HepG2 (cell line): Measurements from ENCODE around the gene RNASE7. TPM values are rescaled to one million over a fixed set of nuclear protein-coding genes. Genes with fewer than 3 reads are reported as not detected.

Experiments
- AGO1 ChIP-seq: fragments of 200-400 bp; formaldehyde crosslinking; IDR thresholded peaks from 2 replicates; pipeline ENCODE4 v1.6.1; 2017; ENCODE audit warnings: mild to moderate bottlenecking, low read depth, low read length, moderate library complexity; ENCODE audit not compliant: poor library complexity, severe bottlenecking
- DPF2 ChIP-seq: sonication (generic); formaldehyde crosslinking; IDR thresholded peaks from 2 replicates; pipeline ENCODE4 v1.4.0; 2020; ENCODE audit warnings: mild to moderate bottlenecking, low read depth, missing genetic modification reagents, borderline replicate concordance
- ETV6 ChIP-seq: sonication (generic); formaldehyde crosslinking; conservative IDR thresholded peaks from 2 replicates; pipeline ENCODE4 v1.4.0; 2020; ENCODE audit warnings: missing genetic modification reagents
- GTF3A ChIP-seq: sonication (generic); formaldehyde crosslinking; conservative IDR thresholded peaks from 2 replicates; pipeline ENCODE4 v1.4.0; 2020; ENCODE audit warnings: mild to moderate bottlenecking, missing genetic modification reagents
- JUNB ChIP-seq: sonication (generic); formaldehyde crosslinking; IDR thresholded peaks from 2 replicates; pipeline ENCODE4 v1.8.0; 2022; ENCODE audit warnings: missing genetic modification reagents, mild to moderate bottlenecking, borderline replicate concordance
- NFKBIZ ChIP-seq: IDR thresholded peaks from 2 replicates; pipeline ENCODE4 v1.6.1; 2018; ENCODE audit warnings: missing genetic modification reagents, missing compliant biosample characterization
- ZFP37 ChIP-seq: sonication (generic); formaldehyde crosslinking; IDR thresholded peaks from 2 replicates; pipeline ENCODE4 v1.4.0; 2020; ENCODE audit warnings: missing genetic modification reagents, borderline replicate concordance
- ZNF30 ChIP-seq: sonication (generic); formaldehyde crosslinking; IDR thresholded peaks from 2 replicates; pipeline ENCODE4 v1.5.0; 2020; ENCODE audit warnings: mild to moderate bottlenecking, missing genetic modification reagents
- ZNF607 ChIP-seq: sonication (generic); formaldehyde crosslinking; IDR thresholded peaks from 2 replicates; pipeline ENCODE4 v1.5.1; 2020; ENCODE audit warnings: missing genetic modification reagents, mild to moderate bottlenecking, borderline replicate concordance
- polyA plus RNA-seq, 8 experiments: library from polyadenylated mRNA; depleted of rRNA in 3 of 8; stranded (reverse) in 7 of 8; unstranded in 1 of 8; fragments of >200 nt; fragmentation: Illumina TruSeq in 4 of 8; extraction: Trizol in 4 of 8; gene quantifications; 2 replicates each; pipeline versions ENCODE4 v1.2.1 to v1.2.3, GENCODE V29; 2011 to 2016; ENCODE audit warnings: low read depth in 4 of 8, missing spikeins in 1 of 8, mixed read lengths in 1 of 8; ENCODE audit not compliant: insufficient read depth in 1 of 8
- total RNA-seq, 5 experiments: library from RNA; depleted of rRNA; stranded (reverse); fragments of >200 nt; fragmentation: Illumina TruSeq; extraction: Trizol; gene quantifications; 2 replicates each; pipeline ENCODE4 v1.2.3, GENCODE V29; 2016; ENCODE audit warnings: low read depth in 1 of 5
- TF ChIP-seq, protein P1 (sequence below): sonication (generic); formaldehyde crosslinking; IDR thresholded peaks from 2 replicates; pipeline ENCODE4 v1.5.1; 2020; ENCODE audit warnings: mild to moderate bottlenecking, missing genetic modification reagents, borderline replicate concordance
- TF ChIP-seq, protein P2 (sequence below): sonication (generic); formaldehyde crosslinking; IDR thresholded peaks from 2 replicates; pipeline ENCODE4 v1.8.0; 2022; ENCODE audit warnings: low read depth, missing genetic modification reagents
- TF ChIP-seq, protein P3 (sequence below): sonication (generic); formaldehyde crosslinking; IDR thresholded peaks from 2 replicates; pipeline ENCODE4 v1.4.0; 2020; ENCODE audit warnings: missing genetic modification reagents
- TF ChIP-seq, protein P4 (sequence below): sonication (generic); formaldehyde crosslinking; conservative IDR thresholded peaks from 2 replicates; pipeline ENCODE4 v1.5.0; 2020; ENCODE audit warnings: missing genetic modification reagents
- TF ChIP-seq, protein P5 (sequence below): sonication (generic); formaldehyde crosslinking; IDR thresholded peaks from 2 replicates; pipeline ENCODE4 v1.5.0; 2020; ENCODE audit warnings: mild to moderate bottlenecking, missing genetic modification reagents, borderline replicate concordance

The RNASE7 gene
- total and polyA plus RNA-seq, 2 of the 13 experiments (the other 11 are each of a cell fraction or from before 2014, with no cell fraction given): 0.04 TPM; not detected in 1

DNA sequence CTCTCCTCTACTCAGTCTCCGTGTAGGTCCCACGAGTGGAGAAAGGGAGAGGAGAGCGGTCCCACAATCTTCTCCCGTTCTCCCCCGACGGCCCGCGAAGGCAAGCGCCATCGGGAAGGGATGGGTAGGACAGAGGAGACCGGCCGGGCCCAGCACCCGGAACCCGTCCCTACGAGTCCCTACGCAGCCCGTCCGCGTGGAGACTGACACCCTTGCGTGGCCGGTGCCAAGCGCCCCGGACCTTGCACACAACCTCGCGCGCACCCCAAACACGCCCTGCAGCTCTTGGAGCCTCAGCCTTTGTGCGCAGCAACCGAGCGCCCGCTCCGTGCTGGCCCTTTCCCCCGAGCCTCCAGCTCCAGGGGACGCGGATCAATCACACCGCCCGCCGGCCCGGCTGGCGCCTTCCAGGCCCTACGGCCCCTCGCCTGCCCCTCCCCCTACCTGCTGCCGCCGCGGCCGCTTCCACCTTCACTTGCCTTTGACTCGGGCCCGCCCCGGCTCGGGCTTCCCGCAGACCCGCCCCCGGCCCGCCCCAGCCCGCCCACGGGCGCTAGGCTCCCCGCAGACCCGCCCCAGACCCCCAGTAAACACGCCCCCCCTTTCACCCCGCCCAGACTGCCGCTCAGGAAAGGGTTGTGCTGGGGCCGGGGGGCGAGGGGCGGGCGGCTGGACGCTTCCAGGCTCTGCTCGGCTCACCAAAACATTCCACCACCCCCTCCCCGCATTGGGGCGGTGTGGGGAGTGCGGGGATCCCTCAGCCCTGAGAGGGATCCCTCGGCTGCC is 17.4 kb upstream of the RNASE7 start, which contains the start of gene NDRG2 (continued):
- TF ChIP-seq, protein P1, sequence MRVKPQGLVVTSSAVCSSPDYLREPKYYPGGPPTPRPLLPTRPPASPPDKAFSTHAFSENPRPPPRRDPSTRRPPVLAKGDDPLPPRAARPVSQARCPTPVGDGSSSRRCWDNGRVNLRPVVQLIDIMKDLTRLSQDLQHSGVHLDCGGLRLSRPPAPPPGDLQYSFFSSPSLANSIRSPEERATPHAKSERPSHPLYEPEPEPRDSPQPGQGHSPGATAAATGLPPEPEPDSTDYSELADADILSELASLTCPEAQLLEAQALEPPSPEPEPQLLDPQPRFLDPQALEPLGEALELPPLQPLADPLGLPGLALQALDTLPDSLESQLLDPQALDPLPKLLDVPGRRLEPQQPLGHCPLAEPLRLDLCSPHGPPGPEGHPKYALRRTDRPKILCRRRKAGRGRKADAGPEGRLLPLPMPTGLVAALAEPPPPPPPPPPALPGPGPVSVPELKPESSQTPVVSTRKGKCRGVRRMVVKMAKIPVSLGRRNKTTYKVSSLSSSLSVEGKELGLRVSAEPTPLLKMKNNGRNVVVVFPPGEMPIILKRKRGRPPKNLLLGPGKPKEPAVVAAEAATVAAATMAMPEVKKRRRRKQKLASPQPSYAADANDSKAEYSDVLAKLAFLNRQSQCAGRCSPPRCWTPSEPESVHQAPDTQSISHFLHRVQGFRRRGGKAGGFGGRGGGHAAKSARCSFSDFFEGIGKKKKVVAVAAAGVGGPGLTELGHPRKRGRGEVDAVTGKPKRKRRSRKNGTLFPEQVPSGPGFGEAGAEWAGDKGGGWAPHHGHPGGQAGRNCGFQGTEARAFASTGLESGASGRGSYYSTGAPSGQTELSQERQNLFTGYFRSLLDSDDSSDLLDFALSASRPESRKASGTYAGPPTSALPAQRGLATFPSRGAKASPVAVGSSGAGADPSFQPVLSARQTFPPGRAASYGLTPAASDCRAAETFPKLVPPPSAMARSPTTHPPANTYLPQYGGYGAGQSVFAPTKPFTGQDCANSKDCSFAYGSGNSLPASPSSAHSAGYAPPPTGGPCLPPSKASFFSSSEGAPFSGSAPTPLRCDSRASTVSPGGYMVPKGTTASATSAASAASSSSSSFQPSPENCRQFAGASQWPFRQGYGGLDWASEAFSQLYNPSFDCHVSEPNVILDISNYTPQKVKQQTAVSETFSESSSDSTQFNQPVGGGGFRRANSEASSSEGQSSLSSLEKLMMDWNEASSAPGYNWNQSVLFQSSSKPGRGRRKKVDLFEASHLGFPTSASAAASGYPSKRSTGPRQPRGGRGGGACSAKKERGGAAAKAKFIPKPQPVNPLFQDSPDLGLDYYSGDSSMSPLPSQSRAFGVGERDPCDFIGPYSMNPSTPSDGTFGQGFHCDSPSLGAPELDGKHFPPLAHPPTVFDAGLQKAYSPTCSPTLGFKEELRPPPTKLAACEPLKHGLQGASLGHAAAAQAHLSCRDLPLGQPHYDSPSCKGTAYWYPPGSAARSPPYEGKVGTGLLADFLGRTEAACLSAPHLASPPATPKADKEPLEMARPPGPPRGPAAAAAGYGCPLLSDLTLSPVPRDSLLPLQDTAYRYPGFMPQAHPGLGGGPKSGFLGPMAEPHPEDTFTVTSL (CRISPR knock-in tag): no peak
- TF ChIP-seq, protein P2, sequence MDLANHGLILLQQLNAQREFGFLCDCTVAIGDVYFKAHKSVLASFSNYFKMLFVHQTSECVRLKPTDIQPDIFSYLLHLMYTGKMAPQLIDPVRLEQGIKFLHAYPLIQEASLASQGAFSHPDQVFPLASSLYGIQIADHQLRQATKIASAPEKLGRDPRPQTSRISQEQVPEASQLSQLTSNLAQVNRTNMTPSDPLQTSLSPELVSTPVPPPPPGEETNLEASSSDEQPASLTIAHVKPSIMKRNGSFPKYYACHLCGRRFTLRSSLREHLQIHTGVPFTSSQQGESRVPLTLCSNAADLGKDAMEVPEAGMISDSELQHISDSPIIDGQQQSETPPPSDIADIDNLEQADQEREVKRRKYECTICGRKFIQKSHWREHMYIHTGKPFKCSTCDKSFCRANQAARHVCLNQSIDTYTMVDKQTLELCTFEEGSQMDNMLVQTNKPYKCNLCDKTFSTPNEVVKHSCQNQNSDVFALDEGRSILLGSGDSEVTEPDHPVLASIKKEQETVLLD: 0 out of 2 replicates have a peak, but pooled peaks have one; percentile 32
- TF ChIP-seq, protein P3, sequence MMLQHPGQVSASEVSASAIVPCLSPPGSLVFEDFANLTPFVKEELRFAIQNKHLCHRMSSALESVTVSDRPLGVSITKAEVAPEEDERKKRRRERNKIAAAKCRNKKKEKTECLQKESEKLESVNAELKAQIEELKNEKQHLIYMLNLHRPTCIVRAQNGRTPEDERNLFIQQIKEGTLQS (CRISPR knock-in tag): 0 out of 2 replicates have a peak, but pooled peaks have one; percentile 47
- TF ChIP-seq, protein P4, sequence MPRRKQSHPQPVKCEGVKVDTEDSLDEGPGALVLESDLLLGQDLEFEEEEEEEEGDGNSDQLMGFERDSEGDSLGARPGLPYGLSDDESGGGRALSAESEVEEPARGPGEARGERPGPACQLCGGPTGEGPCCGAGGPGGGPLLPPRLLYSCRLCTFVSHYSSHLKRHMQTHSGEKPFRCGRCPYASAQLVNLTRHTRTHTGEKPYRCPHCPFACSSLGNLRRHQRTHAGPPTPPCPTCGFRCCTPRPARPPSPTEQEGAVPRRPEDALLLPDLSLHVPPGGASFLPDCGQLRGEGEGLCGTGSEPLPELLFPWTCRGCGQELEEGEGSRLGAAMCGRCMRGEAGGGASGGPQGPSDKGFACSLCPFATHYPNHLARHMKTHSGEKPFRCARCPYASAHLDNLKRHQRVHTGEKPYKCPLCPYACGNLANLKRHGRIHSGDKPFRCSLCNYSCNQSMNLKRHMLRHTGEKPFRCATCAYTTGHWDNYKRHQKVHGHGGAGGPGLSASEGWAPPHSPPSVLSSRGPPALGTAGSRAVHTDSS: 0 out of 2 replicates have a peak, but pooled peaks have one; percentile 86
- no peak for TF ChIP-seq ZFP37 (CRISPR knock-in tag)
- TF ChIP-seq DPF2 (CRISPR knock-in tag): no peak
- TF ChIP-seq JUNB (CRISPR knock-in tag): no peak
- 0 out of 2 replicates have a peak, but pooled peaks have one; percentile 35 for TF ChIP-seq NFKBIZ
- TF ChIP-seq, protein P5, sequence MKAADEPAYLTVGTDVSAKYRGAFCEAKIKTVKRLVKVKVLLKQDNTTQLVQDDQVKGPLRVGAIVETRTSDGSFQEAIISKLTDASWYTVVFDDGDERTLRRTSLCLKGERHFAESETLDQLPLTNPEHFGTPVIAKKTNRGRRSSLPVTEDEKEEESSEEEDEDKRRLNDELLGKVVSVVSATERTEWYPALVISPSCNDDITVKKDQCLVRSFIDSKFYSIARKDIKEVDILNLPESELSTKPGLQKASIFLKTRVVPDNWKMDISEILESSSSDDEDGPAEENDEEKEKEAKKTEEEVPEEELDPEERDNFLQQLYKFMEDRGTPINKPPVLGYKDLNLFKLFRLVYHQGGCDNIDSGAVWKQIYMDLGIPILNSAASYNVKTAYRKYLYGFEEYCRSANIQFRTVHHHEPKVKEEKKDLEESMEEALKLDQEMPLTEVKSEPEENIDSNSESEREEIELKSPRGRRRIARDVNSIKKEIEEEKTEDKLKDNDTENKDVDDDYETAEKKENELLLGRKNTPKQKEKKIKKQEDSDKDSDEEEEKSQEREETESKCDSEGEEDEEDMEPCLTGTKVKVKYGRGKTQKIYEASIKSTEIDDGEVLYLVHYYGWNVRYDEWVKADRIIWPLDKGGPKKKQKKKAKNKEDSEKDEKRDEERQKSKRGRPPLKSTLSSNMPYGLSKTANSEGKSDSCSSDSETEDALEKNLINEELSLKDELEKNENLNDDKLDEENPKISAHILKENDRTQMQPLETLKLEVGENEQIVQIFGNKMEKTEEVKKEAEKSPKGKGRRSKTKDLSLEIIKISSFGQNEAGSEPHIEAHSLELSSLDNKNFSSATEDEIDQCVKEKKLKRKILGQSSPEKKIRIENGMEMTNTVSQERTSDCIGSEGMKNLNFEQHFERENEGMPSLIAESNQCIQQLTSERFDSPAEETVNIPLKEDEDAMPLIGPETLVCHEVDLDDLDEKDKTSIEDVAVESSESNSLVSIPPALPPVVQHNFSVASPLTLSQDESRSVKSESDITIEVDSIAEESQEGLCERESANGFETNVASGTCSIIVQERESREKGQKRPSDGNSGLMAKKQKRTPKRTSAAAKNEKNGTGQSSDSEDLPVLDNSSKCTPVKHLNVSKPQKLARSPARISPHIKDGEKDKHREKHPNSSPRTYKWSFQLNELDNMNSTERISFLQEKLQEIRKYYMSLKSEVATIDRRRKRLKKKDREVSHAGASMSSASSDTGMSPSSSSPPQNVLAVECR: peak; percentile 80
- TF ChIP-seq ETV6: peak; percentile 14; the same call in 1 of the 2 replicates
- TF ChIP-seq ZNF30 (CRISPR knock-in tag): no peak
- no peak for TF ChIP-seq GTF3A (CRISPR knock-in tag)
- TF ChIP-seq AGO1: no peak
- no peak; the same call in 1 of the 2 replicates for TF ChIP-seq ZNF607 (CRISPR knock-in tag)
